PC-9 (cell line): ENCODE data around the gene CNKSR1.

Experiments
- CTCF ChIP-seq: fragments of 200-600 bp; sonication (generic); conservative IDR thresholded peaks from 2 replicates; pipeline ENCODE4 v1.6.1; 2017; ENCODE audit warnings: mixed run types, antibody characterized with exemption, mild to moderate bottlenecking, moderate library complexity
- EZH2 ChIP-seq: fragments of 200-600 bp; sonication (generic); IDR thresholded peaks from 2 replicates; pipeline ENCODE4 v1.8.0; 2017; ENCODE audit warnings: antibody characterized with exemption, low read depth

DNA sequence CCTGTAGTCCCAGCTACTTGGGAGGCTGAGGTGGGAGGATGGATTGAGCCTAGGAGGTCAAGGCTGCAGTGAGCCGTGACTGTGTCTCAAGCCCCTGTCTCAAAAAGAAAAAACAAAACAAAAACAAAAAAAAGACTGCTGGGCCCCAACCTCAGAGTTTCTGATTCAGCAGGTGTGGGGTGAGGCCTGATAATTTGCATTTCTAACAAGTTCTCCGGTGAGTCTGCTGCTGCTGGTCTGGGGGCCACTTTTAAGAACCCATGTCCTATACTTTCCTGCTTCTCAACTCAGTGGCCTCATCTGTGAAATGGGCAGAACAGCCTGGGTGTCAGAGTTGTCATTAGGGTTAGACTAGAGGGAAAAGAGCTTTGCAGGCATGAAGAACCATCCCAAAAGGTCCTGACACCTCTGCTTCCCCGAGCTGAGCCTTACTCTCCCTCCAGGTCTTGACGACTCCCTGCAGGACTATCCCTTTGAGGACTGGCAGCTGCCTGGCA, 2.8 kb downstream of the CNKSR1 start:
- TF ChIP-seq CTCF (no peak), EZH2 (no peak)
